Stimulated activated CD8-positive, alpha-beta memory T cell treated with anti-CD3 and anti-CD28 coated beads, Interleukin-4, amount 100 ng/mL, for 1 hour (primary cell): Measurements from ENCODE around the gene MAMSTR.
"Not testable (repeated sequence)": the region's sequence is repeated elsewhere in the genome, so short reads cannot be mapped to it uniquely, and the experiment has no call there.

Source experiments
- DNase-seq, 2 donors: peaks; one replicate each; pipeline ENCODE4 v3.0.0-alpha.2; 2020; ENCODE audit warnings: low read depth in 2 of 2, low spot score in 1 of 2

MAMSTR gene

GRCh38 chr19:48720613-48721296 is 1.2 kb upstream of the MAMSTR start:
- DNase-seq = peak; percentile 64 to 81

GRCh38 chr19:48720251-48720612 is 707 bp upstream of the MAMSTR start:
- no peak for DNase-seq

- DNase-seq = no peak
These were observed 754 bp downstream of the MAMSTR start for GRCh38 chr19:48718711-48719231.

GRCh38 chr19:48718106-48718505 is 1.4 kb downstream of the MAMSTR start:
- DNase-seq = not testable (repeated sequence)

- no peak for DNase-seq
These were observed 2.8 kb downstream of the MAMSTR start for GRCh38 chr19:48716562-48717291.

GRCh38 chr19:48715681-48716171 is 3.8 kb downstream of the MAMSTR start:
- no peak for DNase-seq

GRCh38 chr19:48714759-48715675 is 4.5 kb downstream of the MAMSTR start:
- no peak for DNase-seq

- peak; percentile 92 to 93 for DNase-seq
These were observed 5.4 kb downstream of the MAMSTR start for GRCh38 chr19:48713864-48714755.

- DNase-seq = no peak
These were observed 6.3 kb downstream of the MAMSTR start for GRCh38 chr19:48713041-48713863.

GRCh38 chr19:48711106-48711662 is 8.3 kb downstream of the MAMSTR start:
- no peak for DNase-seq

- no peak for DNase-seq
These were observed 11.1 kb downstream of the MAMSTR start for GRCh38 chr19:48708471-48708870.

GRCh38 chr19:48705431-48705830 is 14.1 kb downstream of the MAMSTR start:
- DNase-seq = no peak

- DNase-seq = no peak
These were observed 16.2 kb downstream of the MAMSTR start for GRCh38 chr19:48703316-48703715.

- DNase-seq = no peak
These were observed 16.8 kb downstream of the MAMSTR start for GRCh38 chr19:48702701-48703100.

GRCh38 chr19:48698046-48698445 is 21.5 kb downstream of the MAMSTR start:
- DNase-seq = no peak

GRCh38 chr19:48696353-48697010 is 23.0 kb downstream of the MAMSTR start:
- DNase-seq = no peak

- DNase-seq = no peak
These were observed 23.7 kb downstream of the MAMSTR start, which contains the start of gene FUT2 for GRCh38 chr19:48695743-48696352. FUT2 (plus strand) TSS chr19:48695971; CDS start chr19:48702957, 6,986 bp downstream.

GRCh38 chr19:48693629-48694028 is 25.9 kb downstream of the MAMSTR start:
- DNase-seq = not testable (repeated sequence)
